OCI-LY1 (cell line): ENCODE data around the gene LIPC.

Source experiments
- CTCF ChIP-seq: fragments of 200-600 bp; sonication (generic), shearing (Covaris generic); IDR thresholded peaks from 2 replicates; pipeline ENCODE4 v1.5.1; 2017; ENCODE audit warnings: mild to moderate bottlenecking, antibody characterized with exemption, low read length, moderate library complexity, mixed read lengths
- EZH2 ChIP-seq: fragments of 200-600 bp; sonication (generic), shearing (Covaris generic); IDR thresholded peaks from 2 replicates; pipeline ENCODE4 v1.8.0; 2017; ENCODE audit warnings: borderline replicate concordance, mixed run types, mild to moderate bottlenecking, antibody characterized with exemption, low read length, moderate library complexity, mixed read lengths

- TF ChIP-seq CTCF (no peak), EZH2 (no peak)
These were observed 32.2 kb downstream of the LIPC start for GRCh38 chr15:58463815-58464650.
